HEK293 (cell line): ENCODE measurements around the gene UNC80.

Experiments used
- CTCF ChIA-PET: fragments of 350-600 bp; formaldehyde crosslinking; extraction: SDS; loops from one replicate; lab custom pipeline; 2021; ENCODE audit warnings: antibody characterized with exemption; lab: Yijun Ruan, JAX
- POLR2A ChIA-PET: fragments of 300-600 bp; formaldehyde crosslinking; extraction: SDS; loops from one replicate; lab custom pipeline; 2020; ENCODE audit warnings: antibody characterized with exemption, inconsistent platforms; lab: Yijun Ruan, JAX
- H3K27ac ChIP-seq: fragments of 200-500 bp; sonication (Bioruptor generic); 2 replicates; pipeline ENCODE4 v1.5.1; 2014; ENCODE audit warnings: low read depth, low read length, control low read depth, inconsistent platforms; ENCODE audit errors: extremely low read depth
- H3K36me3 ChIP-seq, 2 experiments: fragments of 200-500 bp in 1 of 2; sonication (Bioruptor generic) in 1 of 2; 1 replicate in 1 of 2; 2 replicates in 1 of 2; pipeline ENCODE4 v1.5.1; 2014 to 2017; ENCODE audit warnings: inconsistent platforms in 2 of 2, low read length in 2 of 2; ENCODE audit not compliant: control insufficient read depth in 2 of 2, insufficient read depth in 1 of 2
- H3K4me1 ChIP-seq: fragments of 200-500 bp; sonication (Bioruptor generic); 2 replicates; pipeline ENCODE4 v1.5.1; 2014; ENCODE audit warnings: mild to moderate bottlenecking, low read length, inconsistent platforms; ENCODE audit not compliant: control insufficient read depth, insufficient read depth
- H3K4me3 ChIP-seq: 2 replicates; pipeline ENCODE4 v1.5.1; 2011; ENCODE audit warnings: low read depth, mild to moderate bottlenecking, control low read depth, low read length, moderate library complexity
- H3K9me3 ChIP-seq: fragments of 200-500 bp; sonication (Bioruptor generic); 2 replicates; pipeline ENCODE4 v1.5.1; 2014; ENCODE audit warnings: low read depth, low read length, inconsistent platforms; ENCODE audit not compliant: control insufficient read depth, insufficient read depth
- FEZF1 ChIP-seq: fragments of 450-650 bp; formaldehyde crosslinking; IDR thresholded peaks from 2 replicates; pipeline ENCODE4 v1.5.1; 2016; ENCODE audit warnings: missing biosample characterization, missing genetic modification characterization
- HOXC10 ChIP-seq: sonication (generic); formaldehyde crosslinking; IDR thresholded peaks from 2 replicates; pipeline ENCODE4 v1.8.1; 2023; ENCODE audit warnings: mild to moderate bottlenecking, missing genetic modification reagents
- IKZF3 ChIP-seq: fragments of 450-650 bp; IDR thresholded peaks from 2 replicates; pipeline ENCODE4 v1.5.0; 2018; ENCODE audit warnings: missing biosample characterization, mild to moderate bottlenecking, missing genetic modification characterization, moderate library complexity
- KLF9 ChIP-seq: fragments of 450-650 bp; formaldehyde crosslinking; IDR thresholded peaks from 2 replicates; pipeline ENCODE4 v1.5.1; 2016; ENCODE audit warnings: missing biosample characterization, missing genetic modification characterization, low read depth
- MEIS1 ChIP-seq: sonication (generic); formaldehyde crosslinking; IDR thresholded peaks from 2 replicates; pipeline ENCODE4 v1.8.1; 2022; ENCODE audit warnings: missing genetic modification reagents, mild to moderate bottlenecking, borderline replicate concordance
- OVOL3 ChIP-seq: fragments of 450-650 bp; formaldehyde crosslinking; IDR thresholded peaks from 2 replicates; pipeline ENCODE4 v1.5.1; 2016; ENCODE audit warnings: missing biosample characterization, missing genetic modification characterization
- SETDB1 ChIP-seq: IDR thresholded peaks from one replicate; pipeline ENCODE4 v1.6.1; 2017; ENCODE audit warnings: mild to moderate bottlenecking, low read length, moderate library complexity, mixed read lengths; ENCODE audit not compliant: insufficient read length
- SP2 ChIP-seq: fragments of 450-650 bp; formaldehyde crosslinking; IDR thresholded peaks from 2 replicates; pipeline ENCODE4 v1.5.1; 2016; ENCODE audit warnings: missing biosample characterization, missing genetic modification characterization
- ZNF140 ChIP-seq: fragments of 450-650 bp; formaldehyde crosslinking; IDR thresholded peaks from 2 replicates; pipeline ENCODE4 v1.5.1; 2016; ENCODE audit warnings: missing biosample characterization, missing genetic modification characterization
- ZNF16 ChIP-seq: fragments of 450-650 bp; formaldehyde crosslinking; IDR thresholded peaks from 2 replicates; pipeline ENCODE4 v1.5.1; 2016; ENCODE audit warnings: low read depth, missing biosample characterization, missing genetic modification characterization
- ZNF211 ChIP-seq: fragments of 450-650 bp; formaldehyde crosslinking; IDR thresholded peaks from 2 replicates; pipeline ENCODE4 v1.5.1; 2016; ENCODE audit warnings: low read depth, missing biosample characterization, missing genetic modification characterization
- ZNF292 ChIP-seq: fragments of 450-650 bp; formaldehyde crosslinking; IDR thresholded peaks from 2 replicates; pipeline ENCODE4 v1.5.1; 2016; ENCODE audit warnings: low read depth, missing biosample characterization, missing genetic modification characterization, borderline replicate concordance
- ZNF324 ChIP-seq: fragments of 450-650 bp; formaldehyde crosslinking; IDR thresholded peaks from 2 replicates; pipeline ENCODE4 v1.5.1; 2016; ENCODE audit warnings: missing biosample characterization, missing genetic modification characterization
- ZNF335 ChIP-seq: fragments of 450-650 bp; formaldehyde crosslinking; conservative IDR thresholded peaks from 2 replicates; pipeline ENCODE4 v1.5.1; 2016; ENCODE audit warnings: missing biosample characterization, missing genetic modification characterization
- ZNF391 ChIP-seq: fragments of 450-650 bp; formaldehyde crosslinking; IDR thresholded peaks from 2 replicates; pipeline ENCODE4 v1.5.1; 2016; ENCODE audit warnings: low read depth, missing biosample characterization, missing genetic modification characterization, borderline replicate concordance
- ZNF423 ChIP-seq: fragments of 450-650 bp; formaldehyde crosslinking; IDR thresholded peaks from 2 replicates; pipeline ENCODE4 v1.5.1; 2016; ENCODE audit warnings: missing biosample characterization, missing genetic modification characterization
- ZNF473 ChIP-seq: fragments of 450-650 bp; formaldehyde crosslinking; IDR thresholded peaks from 2 replicates; pipeline ENCODE4 v1.5.1; 2017; ENCODE audit warnings: missing biosample characterization, missing genetic modification characterization
- ZNF549 ChIP-seq: fragments of 450-650 bp; IDR thresholded peaks from 2 replicates; pipeline ENCODE4 v1.5.1; 2018; ENCODE audit warnings: missing biosample characterization, missing genetic modification characterization, mild to moderate bottlenecking, inconsistent platforms, moderate library complexity
- ZNF561 ChIP-seq: fragments of 450-650 bp; IDR thresholded peaks from 2 replicates; pipeline ENCODE4 v1.5.1; 2018; ENCODE audit warnings: missing biosample characterization, missing genetic modification characterization, borderline replicate concordance
- ZNF626 ChIP-seq: fragments of 450-650 bp; sonication (Bioruptor Pico); formaldehyde crosslinking; IDR thresholded peaks from 2 replicates; pipeline ENCODE4 v1.5.1; 2018; ENCODE audit warnings: missing biosample characterization, missing genetic modification characterization, inconsistent platforms
- ZNF654 ChIP-seq: fragments of 450-650 bp; formaldehyde crosslinking; IDR thresholded peaks from 2 replicates; pipeline ENCODE4 v1.5.1; 2016; ENCODE audit warnings: low read depth, missing biosample characterization, missing genetic modification characterization
- ZNF768 ChIP-seq: fragments of 450-650 bp; formaldehyde crosslinking; IDR thresholded peaks from 2 replicates; pipeline ENCODE4 v1.5.1; 2018; ENCODE audit warnings: missing biosample characterization, mild to moderate bottlenecking, missing genetic modification characterization
- ZSCAN23 ChIP-seq: fragments of 450-650 bp; formaldehyde crosslinking; IDR thresholded peaks from 2 replicates; pipeline ENCODE4 v1.5.1; 2016; ENCODE audit warnings: missing biosample characterization, missing genetic modification characterization
- ZSCAN30 ChIP-seq: fragments of 450-650 bp; IDR thresholded peaks from 2 replicates; pipeline ENCODE4 v1.5.1; 2018; ENCODE audit warnings: missing biosample characterization, mild to moderate bottlenecking, missing genetic modification characterization, moderate library complexity
- TF ChIP-seq, protein P1 (sequence below): sonication (generic); formaldehyde crosslinking; IDR thresholded peaks from 2 replicates; pipeline ENCODE4 v1.8.1; 2022; ENCODE audit warnings: mild to moderate bottlenecking, moderate library complexity, missing genetic modification reagents
- TF ChIP-seq, protein P2 (sequence below): fragments of 450-650 bp; formaldehyde crosslinking; IDR thresholded peaks from 2 replicates; pipeline ENCODE4 v1.5.1; 2016; ENCODE audit warnings: missing biosample characterization, missing genetic modification characterization
- TF ChIP-seq, protein P3 (sequence below): fragments of 450-650 bp; formaldehyde crosslinking; IDR thresholded peaks from 2 replicates; pipeline ENCODE4 v1.5.1; 2016; ENCODE audit warnings: missing biosample characterization, missing genetic modification characterization
- TF ChIP-seq, protein P4 (sequence below): fragments of 450-650 bp; formaldehyde crosslinking; IDR thresholded peaks from 2 replicates; pipeline ENCODE4 v1.5.1; 2016; ENCODE audit warnings: missing biosample characterization, missing genetic modification characterization, low read depth

The UNC80 gene

DNA sequence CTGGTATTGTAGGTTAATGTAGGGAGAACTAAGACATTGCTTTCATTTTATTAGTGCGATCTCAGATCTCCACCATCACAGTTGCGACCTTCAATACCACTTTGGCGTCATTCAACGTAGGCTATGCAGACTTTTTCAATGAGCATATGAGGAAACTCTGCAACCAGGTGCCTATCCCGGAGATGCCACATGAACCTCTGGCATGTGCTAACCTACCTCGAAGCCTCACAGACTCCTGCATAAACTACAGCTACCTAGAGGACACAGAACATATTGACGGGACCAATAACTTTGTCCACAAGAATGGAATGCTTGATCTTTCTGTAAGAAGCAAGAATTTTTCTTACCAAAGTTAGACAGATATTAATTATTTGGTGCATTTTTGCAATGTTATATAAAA, 47.3 kb downstream of the UNC80 start:
- POLR2A ChIA-PET, result no interaction called here
- Histone ChIP-seq H3K27ac (no peak overlapping the region), H3K36me3 (no peaks in the 10 kb centered on the region), H3K4me1 (no peaks in the 10 kb centered on the region), H3K4me3 (no peak overlapping the region), H3K9me3 (no peaks in the 10 kb centered on the region)
- TF ChIP-seq ZNF324 (tag by site-specific recombination) (no peak), SETDB1 (no peak), ZNF549 (tag by site-specific recombination) (no peak), ZNF391 (tag by site-specific recombination) (no peak), ZNF16 (tag by site-specific recombination) (no peak), ZSCAN23 (tag by site-specific recombination) (no peak), IKZF3 (no peak), ZSCAN30 (tag by site-specific recombination) (no peak)
- TF ChIP-seq, protein P1, sequence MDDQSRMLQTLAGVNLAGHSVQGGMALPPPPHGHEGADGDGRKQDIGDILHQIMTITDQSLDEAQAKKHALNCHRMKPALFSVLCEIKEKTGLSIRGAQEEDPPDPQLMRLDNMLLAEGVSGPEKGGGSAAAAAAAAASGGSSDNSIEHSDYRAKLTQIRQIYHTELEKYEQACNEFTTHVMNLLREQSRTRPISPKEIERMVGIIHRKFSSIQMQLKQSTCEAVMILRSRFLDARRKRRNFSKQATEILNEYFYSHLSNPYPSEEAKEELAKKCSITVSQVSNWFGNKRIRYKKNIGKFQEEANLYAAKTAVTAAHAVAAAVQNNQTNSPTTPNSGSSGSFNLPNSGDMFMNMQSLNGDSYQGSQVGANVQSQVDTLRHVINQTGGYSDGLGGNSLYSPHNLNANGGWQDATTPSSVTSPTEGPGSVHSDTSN, result no peak
- TF ChIP-seq, protein P2, sequence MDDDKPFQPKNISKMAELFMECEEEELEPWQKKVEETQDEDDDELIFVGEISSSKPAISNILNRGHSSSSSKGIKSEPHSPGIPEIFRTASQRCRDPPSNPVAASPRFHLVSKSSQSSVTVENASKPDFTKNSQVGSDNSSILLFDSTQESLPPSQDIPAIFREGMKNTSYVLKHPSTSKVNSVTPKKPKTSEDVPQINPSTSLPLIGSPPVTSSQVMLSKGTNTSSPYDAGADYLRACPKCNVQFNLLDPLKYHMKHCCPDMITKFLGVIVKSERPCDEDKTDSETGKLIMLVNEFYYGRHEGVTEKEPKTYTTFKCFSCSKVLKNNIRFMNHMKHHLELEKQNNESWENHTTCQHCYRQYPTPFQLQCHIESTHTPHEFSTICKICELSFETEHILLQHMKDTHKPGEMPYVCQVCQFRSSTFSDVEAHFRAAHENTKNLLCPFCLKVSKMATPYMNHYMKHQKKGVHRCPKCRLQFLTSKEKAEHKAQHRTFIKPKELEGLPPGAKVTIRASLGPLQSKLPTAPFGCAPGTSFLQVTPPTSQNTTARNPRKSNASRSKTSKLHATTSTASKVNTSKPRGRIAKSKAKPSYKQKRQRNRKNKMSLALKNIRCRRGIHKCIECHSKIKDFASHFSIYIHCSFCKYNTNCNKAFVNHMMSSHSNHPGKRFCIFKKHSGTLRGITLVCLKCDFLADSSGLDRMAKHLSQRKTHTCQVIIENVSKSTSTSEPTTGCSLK, result no peak
- TF ChIP-seq, protein P3, sequence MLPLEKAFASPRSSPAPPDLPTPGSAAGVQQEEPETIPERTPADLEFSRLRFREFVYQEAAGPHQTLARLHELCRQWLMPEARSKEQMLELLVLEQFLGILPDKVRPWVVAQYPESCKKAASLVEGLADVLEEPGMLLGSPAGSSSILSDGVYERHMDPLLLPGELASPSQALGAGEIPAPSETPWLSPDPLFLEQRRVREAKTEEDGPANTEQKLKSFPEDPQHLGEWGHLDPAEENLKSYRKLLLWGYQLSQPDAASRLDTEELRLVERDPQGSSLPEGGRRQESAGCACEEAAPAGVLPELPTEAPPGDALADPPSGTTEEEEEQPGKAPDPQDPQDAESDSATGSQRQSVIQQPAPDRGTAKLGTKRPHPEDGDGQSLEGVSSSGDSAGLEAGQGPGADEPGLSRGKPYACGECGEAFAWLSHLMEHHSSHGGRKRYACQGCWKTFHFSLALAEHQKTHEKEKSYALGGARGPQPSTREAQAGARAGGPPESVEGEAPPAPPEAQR (tag by site-specific recombination), result no peak
- CTCF ChIA-PET, result interaction anchor here (0.5 to 0.7 kb wide), 3 partner anchors 98 to 1412 kb away, joined by 4 to 5 read pairs (median 5); no protein-coding TSS in a partner anchor

DNA sequence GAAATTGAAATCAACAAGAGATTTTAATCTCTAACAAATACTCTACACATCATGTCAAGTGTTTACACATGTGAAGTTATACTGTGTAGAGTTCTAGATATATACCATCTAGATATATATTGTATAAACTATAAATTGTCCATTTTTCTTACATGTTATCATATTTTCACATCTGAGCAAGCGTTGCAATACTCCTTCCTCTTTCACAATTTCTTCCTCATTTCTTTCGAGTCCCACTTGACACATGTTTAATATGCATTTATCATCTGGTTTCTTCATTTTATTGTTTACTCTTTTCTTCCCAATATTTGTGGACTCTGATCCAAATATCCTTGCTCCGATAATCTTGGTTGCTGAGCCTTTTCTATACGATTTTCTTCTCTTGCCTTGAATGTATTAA, 50.2 kb downstream of the UNC80 start:
- TF ChIP-seq KLF9 (no peak), ZNF654 (no peak), ZNF140 (tag by site-specific recombination) (no peak), ZNF626 (tag by site-specific recombination) (no peak), ZNF768 (tag by site-specific recombination) (no peak), FEZF1 (tag by site-specific recombination) (no peak)
- TF ChIP-seq, all 188 proteins: peak for 0
- no peaks in the 10 kb centered on the region for H3K36me3 ChIP-seq
- CTCF ChIA-PET, result interaction anchor here (0.6 kb wide), 2 partner anchors 158 to 547 kb away, joined by 3 read pairs; no protein-coding TSS in a partner anchor
- no peaks in the 10 kb centered on the region for H3K4me1 ChIP-seq
- POLR2A ChIA-PET, result no interaction called here
- no peak overlapping the region for H3K4me3 ChIP-seq
- H3K27ac ChIP-seq, result no peak overlapping the region
- no peaks in the 10 kb centered on the region for H3K9me3 ChIP-seq

DNA sequence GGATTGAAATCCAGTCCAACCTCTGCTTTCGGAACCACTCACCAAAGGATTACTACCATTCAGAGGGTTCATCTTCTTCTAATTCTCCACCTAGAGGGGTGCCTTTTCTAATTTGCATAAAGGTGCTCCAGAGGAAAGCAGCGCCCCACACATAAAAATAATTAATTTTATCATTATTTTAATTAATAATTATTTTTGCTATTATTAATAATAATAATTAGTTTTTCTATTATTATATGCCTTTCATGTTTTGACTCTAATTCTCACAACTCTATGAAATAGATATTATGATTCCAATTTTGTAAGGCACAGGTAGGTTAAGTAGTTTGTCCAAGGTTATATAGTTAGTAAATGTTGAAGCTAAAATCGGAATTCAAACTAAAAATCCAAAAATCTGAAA, 51.9 kb downstream of the UNC80 start:
- Histone ChIP-seq H3K9me3 (no peaks in the 10 kb centered on the region), H3K36me3 (no peaks in the 10 kb centered on the region), H3K4me1 (no peaks in the 10 kb centered on the region), H3K4me3 (no peak overlapping the region), H3K27ac (no peak overlapping the region)
- ChIA-PET CTCF (interaction anchor here (0.8 kb wide), 1 partner anchor 510 kb away, joined by 4 read pairs; no protein-coding TSS in a partner anchor), POLR2A (no interaction called here)
- TF ChIP-seq ZNF335 (tag by site-specific recombination), result no peak
- TF ChIP-seq ZNF211 (tag by site-specific recombination), result no peak
- TF ChIP-seq SP2, result no peak
- no peak for TF ChIP-seq HOXC10 (CRISPR knock-in tag)
- no peak for TF ChIP-seq MEIS1 (CRISPR knock-in tag)
- no peak for TF ChIP-seq OVOL3
- TF ChIP-seq, protein P4, sequence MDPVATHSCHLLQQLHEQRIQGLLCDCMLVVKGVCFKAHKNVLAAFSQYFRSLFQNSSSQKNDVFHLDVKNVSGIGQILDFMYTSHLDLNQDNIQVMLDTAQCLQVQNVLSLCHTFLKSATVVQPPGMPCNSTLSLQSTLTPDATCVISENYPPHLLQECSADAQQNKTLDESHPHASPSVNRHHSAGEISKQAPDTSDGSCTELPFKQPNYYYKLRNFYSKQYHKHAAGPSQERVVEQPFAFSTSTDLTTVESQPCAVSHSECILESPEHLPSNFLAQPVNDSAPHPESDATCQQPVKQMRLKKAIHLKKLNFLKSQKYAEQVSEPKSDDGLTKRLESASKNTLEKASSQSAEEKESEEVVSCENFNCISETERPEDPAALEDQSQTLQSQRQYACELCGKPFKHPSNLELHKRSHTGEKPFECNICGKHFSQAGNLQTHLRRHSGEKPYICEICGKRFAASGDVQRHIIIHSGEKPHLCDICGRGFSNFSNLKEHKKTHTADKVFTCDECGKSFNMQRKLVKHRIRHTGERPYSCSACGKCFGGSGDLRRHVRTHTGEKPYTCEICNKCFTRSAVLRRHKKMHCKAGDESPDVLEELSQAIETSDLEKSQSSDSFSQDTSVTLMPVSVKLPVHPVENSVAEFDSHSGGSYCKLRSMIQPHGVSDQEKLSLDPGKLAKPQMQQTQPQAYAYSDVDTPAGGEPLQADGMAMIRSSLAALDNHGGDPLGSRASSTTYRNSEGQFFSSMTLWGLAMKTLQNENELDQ (tag by site-specific recombination), result no peak
- no peak for TF ChIP-seq ZNF292 (tag by site-specific recombination)
- no peak for TF ChIP-seq ZNF473
- TF ChIP-seq ZNF561 (tag by site-specific recombination), result no peak
- no peak for TF ChIP-seq ZNF423
